Breast epithelium (tissue), 3 donors: ENCODE data around the gene QPCT.

Experiments used
- CTCF ChIP-seq, 3 donors: fragments of 450-650 bp; IDR thresholded peaks; one replicate each; pipeline ENCODE4 v1.5.1; 2016 to 2017; ENCODE audit warnings: antibody characterized with exemption in 3 of 3, mild to moderate bottlenecking in 3 of 3, moderate library complexity in 3 of 3
- POLR2A ChIP-seq: fragments of 450-650 bp; IDR thresholded peaks from one replicate; pipeline ENCODE4 v1.6.1; 2016; ENCODE audit warnings: antibody characterized with exemption, mild to moderate bottlenecking, moderate library complexity
- POLR2AphosphoS5 ChIP-seq, 3 donors: sonication (generic); formaldehyde crosslinking; IDR thresholded peaks; one replicate each; pipeline ENCODE4 v1.6.1; 2017; ENCODE audit warnings: antibody characterized with exemption in 3 of 3

GRCh38 chr2:37330681-37331080 is 13.7 kb upstream of the QPCT start:
- TF ChIP-seq POLR2AphosphoS5 (IDR thresholded peaks at IDR 0.05) (no peak), CTCF (IDR thresholded peaks at IDR 0.05) (no peak), POLR2A (no peak)
